HUDEP-2 (cell line): ENCODE measurements around the gene HMCN1.
"Not testable (repeated sequence)": the region's sequence is repeated elsewhere in the genome, so short reads cannot be mapped to it uniquely, and the experiment has no call there.

Experiments used
- DNase-seq, 76 experiments: peaks; one replicate each; lab custom pipeline; 2025; ENCODE audit not compliant: unreplicated experiment in 76 of 76; lab: John Stamatoyannopoulos, UW

The HMCN1 gene

GRCh38 chr1:185739967-185740366, 5.8 kb downstream of the HMCN1 start:
- no peak for DNase-seq

GRCh38 chr1:185741551-185741950, 7.4 kb downstream of the HMCN1 start:
- DNase-seq, result no peak

- DNase-seq, result no peak
These were observed 8.2 kb downstream of the HMCN1 start for GRCh38 chr1:185742403-185742802.

- no peak for DNase-seq
These were observed 11.0 kb downstream of the HMCN1 start for GRCh38 chr1:185745165-185745564.

GRCh38 chr1:185759061-185759460, 24.9 kb downstream of the HMCN1 start:
- no peak for DNase-seq

GRCh38 chr1:185761841-185762240, 27.6 kb downstream of the HMCN1 start:
- DNase-seq, result no peak

GRCh38 chr1:185767508-185768120, 33.4 kb downstream of the HMCN1 start:
- DNase-seq, result no peak

GRCh38 chr1:185768371-185768770, 34.2 kb downstream of the HMCN1 start:
- DNase-seq, result no peak

- no peak for DNase-seq
These were observed 34.9 kb downstream of the HMCN1 start for GRCh38 chr1:185769136-185769535.

GRCh38 chr1:185774394-185774793, 40.2 kb downstream of the HMCN1 start:
- no peak for DNase-seq

GRCh38 chr1:185775501-185775900, 41.3 kb downstream of the HMCN1 start:
- no peak for DNase-seq

- no peak for DNase-seq
These were observed 42.3 kb downstream of the HMCN1 start for GRCh38 chr1:185776522-185776921.

- DNase-seq, result not testable (repeated sequence)
These were observed 49.7 kb downstream of the HMCN1 start for GRCh38 chr1:185783860-185784259.

- DNase-seq, result no peak
These were observed 51.4 kb downstream of the HMCN1 start for GRCh38 chr1:185785586-185785985.

GRCh38 chr1:185786524-185786923, 52.3 kb downstream of the HMCN1 start:
- DNase-seq, result no peak

- no peak for DNase-seq
These were observed 53.0 kb downstream of the HMCN1 start for GRCh38 chr1:185787238-185787637.

GRCh38 chr1:185788386-185788785, 54.2 kb downstream of the HMCN1 start:
- no peak for DNase-seq

- DNase-seq, result no peak
These were observed 55.5 kb downstream of the HMCN1 start for GRCh38 chr1:185789501-185790193.

GRCh38 chr1:185790194-185790735, 56.1 kb downstream of the HMCN1 start:
- no peak for DNase-seq

- DNase-seq, result no peak
These were observed 57.8 kb downstream of the HMCN1 start for GRCh38 chr1:185792040-185792439.

- not testable (repeated sequence) for DNase-seq
These were observed 60.3 kb downstream of the HMCN1 start for GRCh38 chr1:185794495-185794894.

- no peak for DNase-seq
These were observed 61.0 kb downstream of the HMCN1 start for GRCh38 chr1:185795181-185795580.
